ENCODE results near the gene TRIP12.
A peak's percentile ranks its signal among the peaks of the same experiment; 100 is the strongest.
"Not testable (repeated sequence)": the region's sequence is repeated elsewhere in the genome, so short reads cannot be mapped to it uniquely, and the experiment has no call there.

TRIP12 gene

DNA sequence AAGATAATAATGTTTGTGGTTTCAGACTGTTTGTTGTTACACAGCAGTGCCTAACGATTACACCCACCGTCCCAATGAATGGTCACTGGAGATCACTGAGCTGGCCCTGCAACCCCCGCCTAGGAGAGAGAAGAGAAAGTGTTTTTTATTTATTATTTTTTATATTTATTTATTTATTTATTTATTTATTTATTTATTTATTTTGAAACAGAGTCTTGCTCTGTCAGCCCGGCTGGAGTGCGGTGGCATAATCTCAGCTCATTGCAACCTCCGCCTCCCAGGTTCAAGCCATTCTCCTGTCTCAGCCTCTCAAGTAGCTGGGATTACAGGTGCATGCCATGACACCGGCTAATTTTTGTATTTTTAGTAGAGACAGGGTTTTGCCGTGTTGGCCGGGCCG, 164.3 kb downstream of the TRIP12 start:
- not testable (repeated sequence) for DNase-seq

DNA sequence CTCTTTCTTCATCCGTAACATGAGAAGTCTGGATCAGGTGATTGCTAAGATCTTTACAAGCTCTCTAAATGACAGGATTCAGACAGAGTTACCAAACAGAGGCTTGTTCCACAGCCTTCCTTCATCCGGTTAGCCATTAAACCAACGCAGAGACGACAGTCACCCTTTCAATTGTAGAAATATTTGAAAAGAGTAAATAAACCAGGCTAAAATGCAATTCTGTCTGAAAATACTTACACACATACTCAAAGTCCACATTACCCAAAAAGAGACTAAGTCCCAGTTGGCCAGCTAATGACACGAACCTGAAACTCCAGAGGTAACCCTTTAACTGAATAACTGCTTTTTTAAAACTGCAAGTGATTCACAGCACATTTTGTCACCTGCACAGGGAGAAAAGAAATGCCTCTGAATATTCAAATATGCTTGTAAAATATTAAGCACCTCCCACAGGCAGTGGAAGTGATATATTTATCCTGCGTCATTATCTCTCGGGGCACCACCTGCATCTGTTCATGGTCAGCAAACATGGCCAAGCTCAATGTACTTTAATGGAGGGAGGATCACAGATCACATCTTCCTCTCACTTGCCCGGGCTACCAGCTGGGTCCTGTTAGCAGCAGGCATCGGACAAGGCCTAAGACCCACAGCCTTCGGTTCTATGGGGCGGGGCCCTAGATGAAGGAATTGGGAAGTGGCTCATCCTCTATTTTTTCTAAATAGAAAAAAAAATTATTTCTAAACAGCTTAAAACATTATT, 168.7 kb downstream of the TRIP12 start:
- DNase-seq = no peak

DNA sequence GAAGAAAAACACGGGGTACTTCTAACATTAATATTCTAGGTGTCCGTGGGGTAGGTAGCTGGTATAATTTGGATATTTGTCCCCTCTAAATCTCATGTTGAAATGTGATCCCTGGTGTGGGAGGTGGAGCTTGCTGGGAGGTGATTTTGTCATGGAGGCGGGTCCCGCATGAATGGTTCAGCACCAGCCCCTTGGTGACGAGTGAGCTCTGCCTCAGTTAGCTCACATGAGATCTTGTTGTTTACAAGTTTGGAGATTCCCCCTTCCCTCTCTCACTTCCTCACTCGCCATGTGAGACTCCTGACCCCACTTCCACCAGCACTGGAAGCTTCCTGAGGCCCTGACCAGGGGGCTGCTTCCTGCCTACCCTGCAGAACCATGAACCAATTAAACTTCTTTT, 172.0 kb downstream of the TRIP12 start:
- no peak for DNase-seq

DNA sequence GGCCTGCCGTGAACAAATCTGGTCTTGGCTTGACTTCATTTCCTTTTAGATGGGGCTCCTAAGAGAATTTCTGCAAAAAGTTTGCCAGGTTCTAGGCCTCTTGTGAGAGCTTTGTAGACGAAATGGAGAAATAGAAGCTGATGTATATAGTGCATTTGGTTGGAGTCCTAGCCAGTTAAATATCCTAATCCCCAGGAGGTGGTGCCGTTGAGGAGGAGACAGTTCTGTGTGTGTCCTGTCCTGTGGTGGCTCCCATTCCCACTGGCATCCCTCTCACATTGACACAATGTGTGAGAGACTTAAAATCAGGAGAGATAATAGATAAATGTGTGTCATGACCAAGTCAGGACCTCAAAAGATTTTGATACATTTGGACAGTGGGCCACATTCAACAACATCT, 172.9 kb downstream of the TRIP12 start:
- DNase-seq = no peak

DNA sequence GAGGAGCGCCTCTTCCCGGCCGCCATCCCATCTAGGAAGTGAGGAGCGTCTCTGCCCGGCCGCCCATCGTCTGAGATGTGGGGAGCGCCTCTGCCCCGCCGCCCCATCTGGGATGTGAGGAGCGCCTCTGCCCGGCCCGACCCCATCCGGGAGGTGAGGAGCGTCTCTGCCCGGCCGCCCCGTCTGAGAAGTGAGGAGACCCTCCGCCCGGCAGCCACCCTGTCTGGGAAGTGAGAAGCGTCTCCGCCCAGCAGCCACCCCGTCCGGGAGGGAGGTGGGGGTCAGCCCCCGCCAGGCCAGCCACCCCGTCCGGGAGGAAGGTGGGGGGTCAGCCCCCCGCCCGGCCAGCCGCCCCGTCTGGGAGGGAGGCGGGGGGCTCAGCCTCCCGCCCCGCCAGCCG, 179.1 kb downstream of the TRIP12 start:
- DNase-seq = not testable (repeated sequence)

DNA sequence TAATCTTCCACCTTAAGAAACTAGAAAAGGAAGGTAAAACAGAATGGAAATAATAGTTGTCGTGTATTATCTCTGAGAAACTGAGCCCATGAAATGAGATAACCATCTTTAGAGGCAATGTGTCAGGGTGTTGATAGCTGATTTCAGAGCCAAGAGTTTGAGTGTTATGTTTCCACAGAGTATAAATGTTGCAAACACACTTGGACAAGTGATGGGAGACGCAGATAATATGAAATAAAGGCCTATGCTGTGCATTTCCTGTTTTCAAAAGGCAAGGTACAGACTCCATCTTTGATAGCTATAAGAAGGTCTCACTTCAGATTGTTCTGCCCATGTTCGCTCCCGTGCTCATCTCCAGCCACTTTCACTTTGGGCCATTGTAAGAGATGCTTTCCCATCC, 181.5 kb downstream of the TRIP12 start:
- DNase-seq = no peak

DNA sequence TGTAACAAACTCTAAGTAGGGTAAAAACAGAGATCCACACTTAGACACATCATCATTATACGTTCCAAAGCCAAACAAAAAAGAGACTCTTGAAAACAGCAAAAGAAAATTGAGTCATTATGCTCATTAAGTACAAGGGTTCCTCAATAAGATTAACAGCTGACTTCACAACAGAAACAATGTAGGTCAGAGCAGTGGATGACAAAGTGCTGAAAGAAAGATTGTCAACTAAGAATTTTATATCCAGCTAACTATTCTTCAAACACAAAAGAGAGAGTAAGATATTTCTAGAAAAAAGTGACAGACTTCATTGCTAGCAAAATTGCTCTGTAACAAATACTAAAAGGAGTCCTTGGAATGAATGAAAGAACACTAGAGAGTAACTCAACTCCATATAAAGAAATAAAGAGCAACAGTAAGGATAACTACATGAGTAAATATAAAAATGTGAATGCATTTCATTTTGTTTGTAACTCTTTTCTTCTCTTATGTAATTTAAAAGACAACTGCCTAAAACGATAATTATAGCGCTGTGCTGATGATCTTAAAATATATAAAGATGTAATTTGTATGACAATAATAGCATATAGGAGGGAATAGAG, 183.7 kb downstream of the TRIP12 start:
- no peak for DNase-seq

DNA sequence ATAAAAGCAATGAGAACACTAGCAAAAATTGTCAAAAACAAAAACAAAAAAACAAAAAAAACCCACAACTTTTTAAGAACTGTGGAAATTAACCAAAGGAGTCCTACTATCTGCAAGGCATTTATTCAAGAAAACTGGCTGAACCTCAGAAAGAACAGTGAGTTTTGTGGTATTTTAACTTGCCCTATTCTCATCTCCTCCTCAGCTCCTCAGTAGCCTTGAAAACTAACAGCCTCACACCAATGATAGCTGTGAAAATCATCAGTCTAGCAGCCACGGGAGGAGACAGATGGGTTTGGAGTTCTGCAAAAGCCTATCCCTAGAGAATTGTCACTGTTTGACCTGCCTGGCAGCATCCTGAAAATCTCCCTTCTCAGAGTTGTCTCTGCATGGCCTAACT, 187.4 kb downstream of the TRIP12 start:
- DNase-seq = peak; percentile 10

DNA sequence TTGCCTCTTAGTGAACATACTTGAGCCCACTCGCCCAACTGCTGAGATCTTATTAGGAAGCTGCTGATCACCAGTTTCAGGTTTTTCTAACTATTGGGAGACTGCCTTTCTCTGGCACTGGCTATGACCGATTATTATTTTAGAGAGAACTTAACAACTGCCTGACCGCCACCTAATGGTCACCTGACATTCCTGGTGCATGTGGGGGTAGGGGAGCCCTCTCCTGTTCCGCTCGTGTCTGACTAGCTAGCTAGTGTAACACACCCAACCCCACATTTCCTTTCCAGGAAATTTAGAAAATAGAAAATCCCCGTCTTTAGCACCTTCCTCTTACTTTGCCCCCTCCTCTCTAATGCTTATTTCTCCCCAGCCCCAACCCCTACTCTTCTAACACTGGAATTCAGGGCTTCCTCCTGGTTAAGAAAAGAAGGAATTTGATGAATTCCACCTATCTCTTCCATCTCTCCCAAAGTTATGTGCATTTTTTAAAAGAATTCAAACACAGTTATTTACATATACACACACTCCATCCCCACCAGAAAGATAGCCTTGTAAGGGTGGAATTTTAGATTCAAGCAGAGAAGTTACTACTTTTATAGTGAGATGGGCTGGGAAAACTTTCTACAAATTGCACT, 188.1 kb downstream of the TRIP12 start:
- DNase-seq = no peak

DNA sequence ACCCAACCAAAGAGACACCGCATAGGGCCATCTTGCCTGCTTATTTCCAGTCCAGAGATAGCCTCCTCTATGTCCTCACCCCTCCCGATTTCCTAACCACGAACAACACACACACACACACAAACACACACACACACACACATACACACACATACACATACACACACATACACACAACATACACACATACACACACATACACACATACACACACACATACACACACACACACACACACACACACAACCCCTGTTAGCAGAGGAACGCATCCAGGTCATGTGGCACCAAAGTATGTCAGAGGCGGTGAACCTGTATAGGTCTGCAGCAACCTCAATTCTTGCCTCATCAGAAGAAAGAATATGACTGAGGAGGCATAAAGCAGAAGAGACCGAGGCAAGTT, 188.9 kb downstream of the TRIP12 start:
- DNase-seq = no peak

DNA sequence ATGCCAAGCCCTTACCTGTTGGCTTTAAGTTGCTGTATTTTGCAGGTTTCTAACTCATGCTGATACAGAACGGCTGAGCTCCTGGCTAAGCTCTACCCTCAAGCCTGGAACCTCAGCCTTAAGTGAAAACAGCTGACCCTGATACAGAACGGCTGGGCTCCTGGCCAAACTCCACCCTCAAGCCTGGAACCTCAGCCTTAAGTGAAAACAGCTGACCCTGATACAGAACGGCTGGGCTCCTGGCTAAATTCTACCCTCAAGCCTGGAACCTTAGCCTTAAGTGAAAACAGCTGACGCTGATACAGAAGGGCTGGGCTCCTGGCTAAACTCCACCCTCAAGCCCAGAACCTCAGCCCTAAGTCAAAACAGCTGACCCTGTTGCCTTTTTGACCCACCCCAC, 189.9 kb downstream of the TRIP12 start:
- no peak for DNase-seq

DNA sequence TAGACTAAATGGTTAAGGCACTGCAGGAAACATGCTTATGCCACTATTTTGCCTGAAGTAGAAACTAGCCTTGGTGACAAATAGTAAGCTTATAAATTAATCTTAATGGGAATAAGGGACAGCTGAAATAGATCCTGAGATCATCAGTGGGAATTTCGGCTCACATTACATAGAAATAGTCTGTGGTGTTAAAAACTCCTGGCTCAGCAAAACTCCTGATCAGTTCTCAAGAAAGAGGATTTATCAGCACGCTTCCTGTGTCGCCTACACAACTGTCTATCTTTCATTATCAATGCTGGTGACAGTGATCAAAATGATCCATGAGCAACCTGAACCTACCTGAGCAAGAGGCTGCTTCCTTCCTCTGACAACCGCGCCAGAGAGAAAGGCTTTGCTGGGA, 190.4 kb downstream of the TRIP12 start:
- DNase-seq = no peak

DNA sequence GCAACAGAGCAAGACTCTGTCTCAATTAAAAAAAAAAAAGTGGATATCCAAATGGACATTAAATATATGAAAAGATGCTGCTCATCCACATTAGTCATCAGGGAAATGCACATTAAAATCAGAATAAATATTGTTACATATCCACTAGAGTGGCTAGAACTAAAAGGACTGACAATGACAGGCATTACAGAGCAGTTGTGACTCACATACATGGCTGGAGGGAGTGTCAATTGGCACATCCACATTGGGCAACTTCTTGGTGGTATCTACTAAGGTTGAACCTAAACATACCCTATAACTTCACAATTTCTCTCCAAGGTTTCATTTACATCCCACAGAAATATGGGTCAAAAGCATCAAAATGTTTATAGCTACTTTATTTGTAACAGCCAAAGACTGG, 193.4 kb downstream of the TRIP12 start:
- DNase-seq = no peak

DNA sequence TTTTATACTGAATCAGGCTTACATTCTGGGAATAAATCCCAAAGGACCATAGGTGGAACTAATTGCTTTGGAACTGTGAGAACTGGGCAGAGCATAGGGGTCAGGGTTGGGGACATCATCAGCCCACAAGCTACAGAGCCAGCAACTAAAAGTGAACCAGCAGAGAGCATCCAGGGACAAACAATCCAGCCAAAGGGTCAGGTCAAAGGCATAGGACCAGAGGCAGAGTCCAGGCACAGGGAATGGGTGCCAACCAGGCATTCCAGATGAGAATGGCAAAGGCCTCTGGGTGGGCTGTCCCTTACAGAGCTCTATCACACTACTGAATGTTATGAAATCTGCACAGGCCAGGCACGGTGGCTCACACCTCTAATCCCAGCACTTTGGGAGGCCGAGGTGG, 195.2 kb downstream of the TRIP12 start:
- DNase-seq = no peak

DNA sequence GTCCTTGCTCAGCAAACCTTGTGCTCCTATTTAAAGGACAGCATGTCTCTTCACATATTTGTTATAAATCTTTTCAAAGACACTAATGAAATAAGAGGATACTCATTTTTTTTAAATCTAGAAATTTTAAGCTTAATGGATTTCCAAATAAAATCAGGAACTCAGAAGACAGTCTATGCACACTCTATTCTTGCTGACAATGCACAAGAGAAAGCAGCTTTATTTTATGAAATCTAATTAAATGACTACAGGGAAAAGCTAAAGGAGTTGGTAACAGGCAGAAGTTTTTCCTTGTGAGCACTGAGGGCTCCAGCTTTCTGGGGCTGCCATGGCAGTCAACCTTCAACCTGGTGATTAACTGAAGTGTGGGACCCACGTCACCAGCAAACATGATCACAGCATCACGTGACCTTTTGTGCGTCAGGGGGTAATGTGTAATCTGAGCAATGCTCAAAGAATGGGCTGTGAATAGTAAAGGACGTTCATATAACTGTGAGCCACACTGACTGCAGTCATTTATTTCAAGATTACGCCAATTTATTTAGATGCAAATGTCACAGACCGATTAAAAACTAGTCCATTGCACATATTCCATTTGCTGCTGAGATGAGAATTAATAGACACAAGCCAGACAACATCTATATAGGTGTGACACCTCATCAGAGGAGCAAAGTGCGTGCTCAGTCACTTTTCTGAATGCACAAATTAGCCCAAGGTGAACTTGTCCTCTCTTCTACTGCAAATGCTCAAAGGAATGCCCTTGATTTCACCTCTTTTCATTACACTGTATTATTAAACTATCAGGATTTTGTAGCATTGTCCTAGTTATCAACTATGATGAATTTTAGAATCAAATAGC, 195.9 kb downstream of the TRIP12 start:
- peak; percentile 30 for DNase-seq

DNA sequence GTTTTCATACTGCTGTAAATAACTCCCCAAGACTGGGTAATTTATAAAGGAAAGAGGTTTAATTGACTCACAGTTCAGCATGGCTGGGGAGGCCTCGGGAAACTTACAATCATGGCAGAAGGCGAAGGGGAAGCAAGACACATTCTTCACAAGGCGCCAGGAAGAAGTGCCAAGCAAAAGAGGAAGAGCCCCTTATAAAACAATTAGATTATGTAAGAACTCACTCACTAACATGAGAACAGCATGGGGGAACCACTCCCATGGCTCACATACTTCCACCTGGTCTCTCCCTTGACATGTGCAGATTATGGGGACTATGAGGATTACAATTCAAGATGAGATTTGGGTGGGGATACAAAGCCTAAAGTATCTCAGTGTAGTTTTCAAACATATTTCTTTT, 198.6 kb downstream of the TRIP12 start:
- peak; percentile 18 for DNase-seq

DNA sequence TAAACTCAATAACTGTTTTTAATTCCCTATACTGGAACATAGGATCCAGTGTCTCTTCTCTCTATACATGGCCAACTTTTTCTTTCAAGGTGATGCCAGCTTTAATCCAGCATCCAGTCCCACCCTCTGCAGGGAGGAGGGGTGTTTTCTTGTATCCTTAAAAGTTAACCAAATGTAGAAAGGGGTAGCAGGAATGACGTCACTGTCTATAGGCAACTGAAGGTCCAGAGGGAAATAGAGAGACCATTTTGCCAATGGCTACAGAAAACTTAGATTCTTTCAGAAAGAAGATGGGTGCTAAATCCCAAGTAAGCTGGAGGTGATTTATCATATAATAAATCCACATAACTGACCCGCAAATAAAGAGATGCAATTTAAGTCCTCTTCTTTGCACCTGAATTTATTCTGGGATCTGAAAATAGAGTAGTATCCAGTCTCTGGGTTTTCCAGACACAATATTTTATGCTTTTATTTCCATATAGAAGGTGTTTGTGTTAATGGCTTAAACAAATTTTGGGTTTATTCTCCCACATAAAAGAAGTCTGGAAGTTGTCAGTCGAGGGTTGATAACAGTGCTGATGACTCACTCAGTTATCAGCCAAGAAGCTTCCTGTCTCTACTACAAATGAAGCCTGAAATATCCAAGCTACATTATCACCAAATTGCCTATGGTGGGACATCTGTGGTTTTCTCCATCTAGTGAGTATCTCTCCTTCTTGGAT, 201.7 kb downstream of the TRIP12 start:
- no peak for DNase-seq

DNA sequence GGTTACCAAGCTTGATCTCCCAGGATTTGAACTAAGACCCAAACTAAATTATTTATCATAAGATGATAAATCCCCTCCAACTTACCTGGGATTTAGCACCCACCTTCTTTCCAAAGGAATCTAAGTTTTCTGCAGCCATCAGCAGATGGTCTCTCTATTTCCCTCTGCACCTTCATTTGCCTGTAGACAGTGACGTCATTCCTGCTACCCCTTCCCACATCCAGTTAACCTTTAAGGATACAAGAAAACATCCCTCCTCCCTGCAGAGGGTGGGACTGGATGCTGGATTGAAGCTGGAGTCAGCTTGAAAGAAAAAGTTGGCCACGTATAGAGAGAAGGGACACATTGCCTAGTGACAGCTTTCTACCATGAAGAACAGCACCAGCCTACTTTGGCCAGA, 203.8 kb downstream of the TRIP12 start:
- DNase-seq = no peak

DNA sequence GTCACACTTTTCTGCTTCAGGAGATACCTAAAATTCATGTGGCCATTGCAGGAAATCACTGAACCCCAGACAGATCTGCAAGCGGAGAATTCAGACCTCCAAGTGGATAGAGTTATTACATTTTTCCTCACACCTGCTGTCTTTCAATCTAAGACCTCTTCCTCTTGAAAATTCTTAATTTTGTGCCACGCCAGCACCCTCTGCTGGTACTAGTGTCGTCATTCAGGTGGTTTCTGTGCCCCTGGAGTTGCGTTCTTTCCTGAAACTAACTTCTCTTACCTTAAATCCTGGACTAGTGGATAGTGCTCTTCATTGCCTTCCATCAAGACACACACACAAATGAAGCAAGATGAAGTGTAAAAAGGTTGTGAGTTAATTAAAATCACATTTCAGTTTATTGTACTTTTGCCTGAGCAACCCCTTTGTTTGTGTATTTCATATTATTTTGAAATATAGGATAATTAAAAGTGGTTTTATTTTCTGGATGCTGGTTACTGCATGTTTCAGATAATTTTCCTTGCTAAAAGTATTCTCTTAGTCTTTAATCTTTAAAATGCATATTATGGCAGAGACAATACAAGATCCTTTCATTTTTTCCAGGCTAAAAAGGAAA, 205.8 kb downstream of the TRIP12 start:
- peak; percentile 64 for DNase-seq

DNA sequence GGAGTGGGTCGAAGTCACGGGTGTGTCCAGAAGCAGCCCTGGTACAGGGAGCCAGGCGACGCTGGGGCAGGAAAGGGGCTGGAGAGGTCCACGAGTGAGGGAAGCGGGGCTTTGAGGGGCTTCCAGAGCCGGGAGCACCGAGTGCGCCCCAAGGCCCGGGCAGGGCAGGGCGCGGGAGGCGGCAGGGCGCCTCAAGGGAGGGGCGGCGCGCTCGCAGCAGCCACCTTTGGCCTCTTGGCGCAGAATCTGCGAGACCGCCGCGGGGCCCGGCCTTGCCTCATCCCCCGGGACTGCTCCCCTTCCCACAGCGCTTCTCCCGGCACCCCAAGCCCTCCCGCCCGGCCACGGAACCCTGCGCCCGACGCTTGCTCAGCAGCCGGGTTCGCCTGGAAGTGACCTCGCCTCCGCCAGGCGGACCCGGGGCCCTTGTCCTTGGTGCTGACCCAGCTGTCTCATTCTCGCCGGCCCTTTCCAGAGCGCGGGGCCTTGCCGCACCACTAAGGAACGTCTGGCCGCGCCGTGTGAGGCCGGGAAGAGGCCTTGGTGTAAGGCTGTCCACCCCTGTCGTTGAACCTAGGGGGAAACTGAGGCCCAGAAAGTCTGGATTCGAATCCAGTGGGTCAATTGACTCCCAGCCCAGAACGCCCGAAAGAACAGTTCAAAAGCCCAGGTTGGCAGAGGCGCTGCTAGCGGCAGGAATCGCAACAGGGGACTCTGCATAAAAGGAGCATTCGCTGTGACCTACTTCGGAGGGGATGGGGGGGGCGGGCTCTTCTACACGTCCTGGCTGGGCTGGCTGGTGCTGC, 206.9 kb downstream of the TRIP12 start:
- DNase-seq = peak; percentile 54

DNA sequence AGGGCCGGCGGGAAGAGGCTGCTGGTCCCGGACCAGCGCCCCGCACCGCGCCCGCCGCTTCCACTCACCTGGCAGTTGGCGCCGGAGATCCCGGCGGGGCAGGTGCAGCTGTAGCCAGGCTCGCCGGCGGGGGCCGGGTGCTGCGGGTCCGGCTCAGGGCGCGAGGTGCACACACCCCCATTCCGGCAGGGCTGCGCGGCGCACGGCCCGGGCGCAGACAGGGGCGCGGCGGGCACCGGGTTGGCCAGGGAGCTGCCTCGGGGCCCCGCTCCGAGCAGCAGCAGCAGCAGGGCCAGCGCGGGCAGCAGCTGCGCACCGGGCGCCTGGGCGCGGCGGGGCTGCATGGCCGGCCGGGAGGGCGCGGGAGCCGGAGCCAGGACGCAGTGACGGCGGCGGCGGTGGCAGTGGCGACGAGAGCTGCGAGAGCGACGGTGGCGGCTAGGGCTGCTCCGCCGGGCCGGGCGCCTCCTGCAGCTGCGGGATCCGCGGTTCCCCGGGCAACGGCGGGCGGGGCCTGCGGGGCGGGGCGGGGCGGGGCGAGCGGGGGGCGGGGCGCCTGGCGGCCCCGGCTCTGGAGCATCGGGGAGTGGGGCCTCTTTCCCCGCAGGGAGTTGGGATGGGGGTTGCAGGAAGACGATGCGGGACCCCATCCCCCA, 207.6 kb downstream of the TRIP12 start, which contains the start of gene DNER:
Gene DNER (minus strand): TSS at position 476 of the 656 bp plus-strand sequence. CDS start 132 bp downstream, at position 344.
- peak; percentile 72 for DNase-seq

Measured in NCI-H82 (cell line).